ENCODE results near the gene OIT3.
"Not testable (repeated sequence)": the region's sequence is repeated elsewhere in the genome, so short reads cannot be mapped to it uniquely, and the experiment has no call there.

The OIT3 gene

DNA sequence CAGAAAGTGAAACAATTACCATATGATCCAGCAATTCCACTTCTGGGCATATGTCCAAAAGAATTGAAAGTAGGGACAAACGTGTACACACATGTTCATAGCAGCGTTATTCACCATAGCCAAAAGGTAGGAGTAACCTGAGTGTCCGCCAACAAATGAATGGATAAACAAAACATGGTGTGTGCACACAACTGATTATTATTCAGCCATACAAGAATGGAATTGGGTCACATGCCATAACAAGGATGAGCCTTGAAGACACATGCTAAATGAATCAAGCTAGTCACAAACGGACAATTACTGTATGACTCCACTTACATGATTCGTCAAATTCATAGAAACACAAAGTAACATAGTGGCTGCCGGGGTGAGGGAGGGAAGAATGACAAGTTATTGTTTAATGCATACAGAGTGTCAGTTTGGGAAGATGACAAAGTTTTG is 4.1 kb upstream of the OIT3 start:
- Histone ChIP-seq H3K27me3 (no peaks in the 10 kb centered on the region; the same call in 1 of the 2 replicates), H3K36me3 (no peaks in the 10 kb centered on the region), H3K4me3 (ENCODE audit: low read depth, low read length) (no peak overlapping the region), H3K4me1 (no peaks in the 10 kb centered on the region), H3K9me3 (no peaks in the 10 kb centered on the region)
- TF ChIP-seq, protein P1, sequence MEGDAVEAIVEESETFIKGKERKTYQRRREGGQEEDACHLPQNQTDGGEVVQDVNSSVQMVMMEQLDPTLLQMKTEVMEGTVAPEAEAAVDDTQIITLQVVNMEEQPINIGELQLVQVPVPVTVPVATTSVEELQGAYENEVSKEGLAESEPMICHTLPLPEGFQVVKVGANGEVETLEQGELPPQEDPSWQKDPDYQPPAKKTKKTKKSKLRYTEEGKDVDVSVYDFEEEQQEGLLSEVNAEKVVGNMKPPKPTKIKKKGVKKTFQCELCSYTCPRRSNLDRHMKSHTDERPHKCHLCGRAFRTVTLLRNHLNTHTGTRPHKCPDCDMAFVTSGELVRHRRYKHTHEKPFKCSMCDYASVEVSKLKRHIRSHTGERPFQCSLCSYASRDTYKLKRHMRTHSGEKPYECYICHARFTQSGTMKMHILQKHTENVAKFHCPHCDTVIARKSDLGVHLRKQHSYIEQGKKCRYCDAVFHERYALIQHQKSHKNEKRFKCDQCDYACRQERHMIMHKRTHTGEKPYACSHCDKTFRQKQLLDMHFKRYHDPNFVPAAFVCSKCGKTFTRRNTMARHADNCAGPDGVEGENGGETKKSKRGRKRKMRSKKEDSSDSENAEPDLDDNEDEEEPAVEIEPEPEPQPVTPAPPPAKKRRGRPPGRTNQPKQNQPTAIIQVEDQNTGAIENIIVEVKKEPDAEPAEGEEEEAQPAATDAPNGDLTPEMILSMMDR (IDR thresholded peaks at IDR 0.05; ENCODE audit: low read depth, low read length), result no peak
- DNase-seq, result no peak

DNA sequence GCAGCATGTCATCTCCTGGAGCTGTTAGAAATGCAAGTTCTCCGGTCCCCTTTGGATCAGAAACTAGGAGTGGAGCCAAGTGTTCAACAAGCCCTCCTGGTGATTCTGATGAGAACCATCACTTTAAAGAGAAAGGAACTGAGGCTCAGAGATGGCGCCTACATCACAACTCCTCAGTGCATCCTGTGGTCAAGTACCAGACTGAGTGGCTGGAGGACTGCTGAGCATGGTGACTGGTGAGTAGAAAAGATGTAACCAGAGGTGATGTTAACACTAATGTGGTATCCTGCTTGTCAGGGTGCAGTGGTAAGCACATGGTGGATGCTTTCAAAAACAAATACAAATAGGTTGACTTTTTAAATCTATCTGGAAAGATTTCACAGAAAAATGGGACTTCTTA is 3.5 kb upstream of the OIT3 start:
- Histone ChIP-seq H3K36me3 (no peaks in the 10 kb centered on the region), H3K9me3 (no peaks in the 10 kb centered on the region), H3K4me3 (ENCODE audit: low read depth, low read length) (no peak overlapping the region), H3K4me1 (no peaks in the 10 kb centered on the region), H3K27me3 (no peaks in the 10 kb centered on the region; the same call in 1 of the 2 replicates)
- TF ChIP-seq, protein P1 (IDR thresholded peaks at IDR 0.05; ENCODE audit: low read depth, low read length), result no peak
- no peak for DNase-seq

DNA sequence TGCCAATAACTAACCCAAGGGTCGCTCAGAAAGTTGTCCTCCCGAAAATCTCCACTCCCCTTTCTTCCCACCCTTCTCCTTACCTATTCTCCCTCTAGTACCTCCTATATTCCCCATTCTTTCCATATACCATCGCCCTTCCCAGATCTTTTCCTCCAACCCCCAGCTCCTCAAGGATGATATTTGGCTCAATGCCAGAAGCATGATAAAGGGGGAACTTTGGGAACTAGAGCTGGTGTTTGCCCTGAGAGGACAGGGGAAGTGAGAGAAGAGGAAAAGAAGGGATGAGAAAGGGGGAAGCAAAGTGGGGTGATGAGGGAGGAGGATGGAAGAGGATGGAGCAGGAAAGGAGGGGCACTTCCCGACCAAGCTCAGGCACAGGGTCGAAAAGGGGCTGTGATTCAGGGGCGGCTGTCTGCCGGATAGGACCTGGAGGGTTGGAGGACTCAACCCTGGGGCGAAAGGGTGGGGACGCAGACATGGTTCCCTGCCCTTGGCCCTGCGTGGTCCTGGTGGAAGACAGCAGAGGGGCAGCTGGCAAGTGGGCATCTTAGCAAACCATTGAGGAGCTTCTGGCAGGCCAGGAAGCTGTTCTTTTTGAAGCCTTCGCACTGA is 1.8 kb downstream of the OIT3 start:
- Histone ChIP-seq H3K4me1 (no peaks in the 10 kb centered on the region), H3K36me3 (no peaks in the 10 kb centered on the region), H3K27me3 (no peaks in the 10 kb centered on the region), H3K9me3 (no peaks in the 10 kb centered on the region), H3K4me3 (ENCODE audit: low read depth, low read length) (no peak overlapping the region)
- no peak for DNase-seq
- TF ChIP-seq, protein P1 (IDR thresholded peaks at IDR 0.05; ENCODE audit: low read depth, low read length), result no peak

DNA sequence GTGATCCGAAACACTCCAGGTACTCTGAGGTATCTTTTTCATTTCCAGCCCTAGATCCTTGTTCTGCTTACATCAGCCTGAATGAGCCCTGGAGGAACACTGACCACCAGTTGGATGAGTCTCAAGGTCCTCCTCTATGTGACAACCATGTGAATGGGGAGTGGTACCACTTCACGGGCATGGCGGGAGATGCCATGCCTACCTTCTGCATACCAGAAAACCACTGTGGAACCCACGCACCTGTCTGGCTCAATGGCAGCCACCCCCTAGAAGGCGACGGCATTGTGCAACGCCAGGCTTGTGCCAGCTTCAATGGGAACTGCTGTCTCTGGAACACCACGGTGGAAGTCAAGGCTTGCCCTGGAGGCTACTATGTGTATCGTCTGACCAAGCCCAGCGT is 5.1 kb downstream of the OIT3 start:
- DNase-seq, result no peak
- TF ChIP-seq, protein P1 (IDR thresholded peaks at IDR 0.05; ENCODE audit: low read depth, low read length), result no peak
- Histone ChIP-seq H3K36me3 (no peaks in the 10 kb centered on the region), H3K4me3 (ENCODE audit: low read depth, low read length) (no peak overlapping the region), H3K9me3 (no peaks in the 10 kb centered on the region), H3K4me1 (no peaks in the 10 kb centered on the region), H3K27me3 (no peaks in the 10 kb centered on the region)

DNA sequence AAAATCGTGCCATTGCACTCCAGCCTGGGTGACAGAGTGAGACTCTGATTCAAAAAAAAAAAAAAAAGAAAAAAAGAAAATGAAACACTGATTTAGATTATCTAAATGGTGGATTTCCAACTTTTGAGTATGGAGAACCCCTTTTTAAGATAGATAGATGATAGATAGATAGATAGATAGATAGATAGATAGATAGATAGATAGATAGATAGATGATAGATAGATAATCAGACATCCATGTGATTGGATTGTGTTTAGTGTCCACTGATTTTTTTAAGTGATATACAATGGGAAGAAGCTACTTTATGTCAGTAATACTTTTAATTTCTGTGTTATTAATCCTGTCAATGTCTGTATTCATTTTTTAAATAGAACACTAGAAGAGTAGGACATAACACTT is 6.0 kb downstream of the OIT3 start:
- TF ChIP-seq, protein P1 (IDR thresholded peaks at IDR 0.05; ENCODE audit: low read depth, low read length), result no peak
- no peaks in the 10 kb centered on the region for H3K27me3 ChIP-seq
- no peak for DNase-seq
- no peaks in the 10 kb centered on the region for H3K9me3 ChIP-seq
- no peak overlapping the region for H3K4me3 ChIP-seq (ENCODE audit: low read depth, low read length)
- H3K36me3 ChIP-seq, result no peaks in the 10 kb centered on the region
- H3K4me1 ChIP-seq, result no peaks in the 10 kb centered on the region

DNA sequence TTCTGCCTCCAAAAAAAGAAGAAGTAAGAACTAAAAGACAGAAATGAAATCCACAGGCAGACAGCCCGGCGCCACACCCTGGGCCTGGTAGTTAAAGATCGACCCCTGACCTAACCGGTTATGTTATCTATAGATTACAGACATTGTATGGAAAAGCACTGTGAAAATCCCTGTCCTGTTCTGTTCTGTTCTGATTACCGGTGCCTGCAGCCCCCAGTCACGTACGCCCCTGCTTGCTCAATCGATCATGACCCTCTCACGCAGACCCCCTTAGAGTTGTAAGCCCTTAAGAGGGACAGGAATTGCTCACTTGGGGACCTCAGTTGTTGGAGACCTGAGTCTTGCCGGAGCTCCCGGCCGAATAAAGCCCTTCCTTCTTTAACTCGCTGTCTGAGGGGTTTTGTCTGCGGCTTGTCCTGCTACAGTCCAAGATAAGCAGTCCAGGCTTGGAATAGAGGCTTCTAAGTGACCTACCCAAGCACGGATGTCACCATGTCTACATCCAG is 10.5 kb downstream of the OIT3 start:
- DNase-seq; H3K4me1 ChIP-seq; H3K27me3 ChIP-seq; H3K36me3 ChIP-seq; H3K4me3 ChIP-seq (ENCODE audit: low read depth, low read length); H3K9me3 ChIP-seq: not testable (repeated sequence)
